H54 (cell line): ENCODE results near the gene SLC6A20.

ENCODE experiments used
- DNase-seq: peaks from one replicate; pipeline ENCODE4 v3.0.0; 2011; ENCODE audit warnings: low spot score, mixed read lengths; ENCODE audit not compliant: insufficient read length
- FAIRE-seq: peaks from 3 replicates; lab custom pipeline; 2011; peaks lifted over from hg19 to GRCh38; lab: Jason Lieb, UNC
- POLR2A ChIP-seq: IDR thresholded peaks from 2 replicates; pipeline ENCODE4 v1.6.1; 2011; ENCODE audit warnings: low read depth, mild to moderate bottlenecking, low read length

SLC6A20 gene

DNA sequence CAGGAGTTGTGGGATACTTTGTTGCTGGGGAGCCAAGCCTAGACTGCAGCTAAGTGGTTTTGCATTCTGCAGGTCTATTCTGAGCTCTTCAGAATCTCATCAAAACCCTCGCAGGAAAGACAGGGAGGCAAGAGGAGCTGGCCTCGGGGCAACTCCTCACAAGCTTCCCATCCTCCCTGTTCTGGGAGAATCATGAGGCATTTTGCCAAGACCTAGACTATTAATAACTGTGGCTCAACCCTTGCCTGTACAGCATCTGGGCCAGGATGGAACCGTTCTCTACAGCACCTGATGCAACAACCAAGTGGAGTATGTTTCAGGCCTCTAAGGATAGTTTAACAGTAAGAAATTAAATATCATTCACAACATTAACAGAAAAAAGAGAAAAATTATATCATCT is 20.2 kb upstream of the SLC6A20 start:
- no peak for TF ChIP-seq POLR2A
- no peak for FAIRE-seq

DNA sequence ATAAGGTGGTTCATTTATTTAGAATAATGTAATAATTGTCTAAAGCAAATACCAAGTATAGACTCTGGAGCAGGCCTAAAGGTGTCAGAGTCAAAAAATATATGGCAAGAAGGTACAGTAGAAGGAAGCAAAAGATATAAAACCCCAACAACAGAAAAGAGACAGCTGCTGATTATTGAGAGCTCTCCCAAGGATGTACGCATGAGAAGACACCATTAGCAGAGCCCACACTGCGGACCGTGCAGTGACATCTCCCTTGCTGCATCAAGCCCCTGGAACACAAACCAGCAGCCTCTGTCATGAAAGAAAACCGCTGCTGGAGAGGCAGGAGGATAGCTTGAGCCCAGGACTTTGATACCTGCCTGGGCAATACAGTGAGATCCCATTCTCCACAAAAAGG is 18.0 kb upstream of the SLC6A20 start:
- no peak for FAIRE-seq

More for the DNA sequence above, 20.2 kb upstream of the SLC6A20 start:
- DNase-seq: no peak

DNA sequence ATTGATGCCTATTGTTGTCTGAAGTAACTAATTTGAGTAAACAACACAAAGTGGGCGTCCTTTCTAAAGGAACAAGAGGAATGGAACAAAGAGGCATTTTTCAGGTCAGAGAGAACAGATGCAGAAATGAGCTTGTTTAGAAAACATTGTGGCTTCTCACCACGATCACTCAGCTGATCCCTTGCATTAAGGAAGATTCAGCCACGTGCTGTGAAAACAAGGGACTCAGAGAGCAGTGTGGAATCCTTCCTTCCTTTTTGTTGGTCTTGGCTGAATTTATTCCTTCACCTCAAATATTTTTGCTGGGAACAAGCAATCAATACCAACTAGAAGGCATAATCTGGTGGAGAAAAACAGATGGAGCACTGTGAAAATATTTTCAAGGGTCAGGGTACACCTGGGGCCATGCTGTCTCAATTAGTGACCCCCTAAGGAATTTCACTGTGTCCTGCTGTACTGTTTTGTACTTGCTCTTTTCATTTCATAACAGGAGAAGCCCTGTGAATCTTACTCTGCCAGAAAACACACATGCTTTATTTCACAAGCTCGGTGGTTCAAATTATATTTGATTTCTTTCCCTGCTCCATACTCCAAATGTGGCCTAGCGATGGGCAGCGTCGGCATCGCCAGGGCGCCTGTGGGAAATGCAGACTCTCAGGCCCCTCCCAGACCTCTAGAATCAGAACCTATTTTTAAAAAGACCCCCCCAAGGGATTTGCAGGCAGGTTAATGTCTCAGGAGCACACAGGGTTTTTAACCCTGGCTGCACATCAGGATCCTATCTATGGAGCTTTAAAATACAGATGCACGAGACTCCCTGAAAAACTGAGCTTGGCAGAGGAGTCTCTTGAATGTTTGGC is 11.6 kb upstream of the SLC6A20 start:
- FAIRE-seq (no peak), DNase-seq (no peak)
- TF ChIP-seq POLR2A: no peak

More for the DNA sequence above, 18.0 kb upstream of the SLC6A20 start:
- TF ChIP-seq POLR2A: no peak
- DNase-seq: no peak

DNA sequence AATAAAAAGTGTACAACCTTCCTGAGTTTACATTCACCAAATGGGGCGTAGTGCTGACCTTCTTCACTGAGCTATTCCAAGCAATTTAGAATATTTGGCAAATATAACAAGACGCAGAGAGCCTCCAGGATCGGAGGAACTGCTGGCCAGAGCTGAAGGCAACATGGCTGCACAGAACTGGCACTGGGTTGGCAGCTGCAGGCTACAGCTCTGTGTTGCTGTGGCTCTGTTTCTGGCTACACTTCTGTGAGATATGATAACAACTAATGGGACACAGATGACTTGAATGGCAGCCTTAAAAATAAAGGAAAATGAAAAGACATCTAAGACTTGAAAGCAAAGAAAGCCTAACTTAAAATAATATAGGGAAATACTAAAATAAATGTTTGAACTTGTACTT is 10.8 kb upstream of the SLC6A20 start:
- TF ChIP-seq POLR2A: no peak
- DNase-seq (no peak), FAIRE-seq (no peak)

DNA sequence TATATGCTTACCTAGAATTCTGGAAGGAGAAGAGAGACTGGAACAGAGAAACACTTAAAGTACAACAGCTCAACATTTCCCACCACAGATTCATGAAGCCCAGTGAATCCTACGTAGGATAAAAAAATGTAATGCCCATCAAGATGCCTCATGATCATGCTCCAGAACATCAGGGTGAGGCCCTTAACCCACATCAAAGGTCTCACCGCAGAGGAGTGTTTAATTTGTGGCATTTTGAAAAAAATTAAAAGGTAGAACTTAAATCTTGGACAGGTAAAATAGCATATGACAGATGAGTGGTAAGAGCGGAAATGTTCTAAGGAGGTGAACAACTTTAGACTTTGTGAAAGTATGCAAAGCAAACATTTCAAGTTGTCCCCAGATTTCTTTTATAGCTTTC is 9.7 kb upstream of the SLC6A20 start:
- no peak for FAIRE-seq
- TF ChIP-seq POLR2A: no peak
- DNase-seq: no peak

DNA sequence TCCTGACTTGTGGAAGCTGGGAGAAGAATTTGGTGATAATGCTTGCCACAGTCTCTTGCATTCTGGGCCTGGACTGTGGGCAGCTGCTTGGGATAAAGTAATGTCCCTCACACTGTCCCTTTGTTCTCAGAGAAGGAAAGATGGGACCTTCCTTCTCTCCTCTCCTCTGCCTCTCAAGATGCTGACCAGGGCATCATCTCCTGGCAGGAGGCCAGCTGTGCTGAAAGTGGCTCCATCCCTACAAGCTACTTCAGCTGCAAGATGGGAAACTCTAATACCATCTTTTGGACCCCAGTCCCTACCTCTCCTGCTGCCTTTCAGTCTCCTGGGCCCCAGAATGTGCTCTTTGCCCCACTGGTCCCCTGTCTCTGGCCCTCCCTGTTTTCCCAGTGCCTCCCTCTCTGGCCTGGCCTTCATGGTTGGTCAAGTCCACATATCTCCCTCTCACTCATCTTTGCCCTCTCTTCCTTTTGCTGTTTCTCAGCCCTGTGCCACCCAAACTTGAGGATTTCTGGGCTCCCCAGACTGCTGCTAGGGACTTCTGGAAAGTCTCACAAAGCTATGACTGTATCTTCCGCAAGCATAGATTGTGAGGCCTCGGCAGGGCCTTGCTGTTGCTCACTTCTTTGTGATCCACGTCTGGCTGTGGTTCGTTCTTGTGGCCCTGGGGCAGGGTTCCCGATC is 7.1 kb upstream of the SLC6A20 start:
- DNase-seq: no peak
- FAIRE-seq: no peak
- TF ChIP-seq POLR2A: no peak

DNA sequence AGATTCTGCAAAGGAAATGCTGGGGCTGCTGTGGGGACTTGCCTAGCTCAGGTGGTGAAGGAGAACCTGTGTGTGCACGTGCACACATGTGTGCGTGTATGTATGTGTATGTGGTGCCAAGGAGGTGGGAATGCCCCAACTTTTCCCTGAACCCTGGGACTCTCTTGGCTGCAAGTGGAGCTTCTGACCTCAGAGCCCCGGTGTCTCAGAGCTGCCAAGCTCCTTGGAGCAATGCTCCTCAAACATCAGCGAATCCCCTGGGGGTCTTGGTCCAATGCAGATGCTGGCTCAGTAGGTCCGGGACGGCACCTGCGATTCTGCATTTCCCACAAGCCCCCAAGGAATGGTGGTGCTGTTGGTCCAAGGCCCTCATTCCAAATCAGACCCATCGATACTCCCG is 5.8 kb upstream of the SLC6A20 start:
- DNase-seq: no peak
- no peak for FAIRE-seq
- no peak for TF ChIP-seq POLR2A

DNA sequence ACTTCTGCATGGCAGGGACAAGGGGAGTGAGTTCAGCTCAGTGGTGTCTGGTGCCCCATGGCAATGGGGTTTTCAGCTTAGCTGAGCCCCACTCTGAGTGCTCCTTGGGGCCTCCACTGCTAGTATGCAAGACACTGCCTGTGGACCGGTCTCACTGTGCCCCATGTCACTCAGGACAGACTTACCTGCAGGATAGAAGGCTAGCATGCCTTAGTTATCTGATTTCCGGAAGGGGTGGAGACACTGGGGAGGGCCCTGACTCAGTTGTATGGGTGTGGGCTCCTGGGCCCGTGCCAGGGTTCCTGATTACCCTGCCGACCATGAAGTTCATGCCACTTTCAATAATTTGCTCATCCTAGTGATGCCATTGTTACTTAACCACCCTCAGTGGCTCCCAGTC is 4.3 kb upstream of the SLC6A20 start:
- TF ChIP-seq POLR2A: no peak
- FAIRE-seq (no peak), DNase-seq (no peak)

DNA sequence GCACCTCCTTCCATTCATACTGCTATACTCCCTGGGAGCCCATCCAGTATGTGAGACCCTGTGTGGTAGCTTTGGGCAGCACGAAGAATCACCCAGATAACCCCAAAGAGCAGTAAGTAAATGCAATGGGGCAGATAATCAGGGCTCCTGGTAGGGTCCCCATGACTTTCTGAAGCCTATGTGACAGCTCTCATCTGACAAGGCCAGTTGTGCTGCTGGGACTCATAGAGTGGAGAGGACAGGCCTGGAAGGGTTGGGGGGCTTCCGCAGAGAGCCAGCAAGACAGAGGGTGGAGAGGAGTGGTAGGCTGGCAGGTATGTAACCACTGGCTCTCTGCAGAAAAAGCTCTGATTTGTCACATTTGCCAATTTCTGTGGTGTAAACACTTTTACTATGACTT is 3.2 kb upstream of the SLC6A20 start:
- no peak for TF ChIP-seq POLR2A
- no peak for FAIRE-seq
- DNase-seq: no peak

DNA sequence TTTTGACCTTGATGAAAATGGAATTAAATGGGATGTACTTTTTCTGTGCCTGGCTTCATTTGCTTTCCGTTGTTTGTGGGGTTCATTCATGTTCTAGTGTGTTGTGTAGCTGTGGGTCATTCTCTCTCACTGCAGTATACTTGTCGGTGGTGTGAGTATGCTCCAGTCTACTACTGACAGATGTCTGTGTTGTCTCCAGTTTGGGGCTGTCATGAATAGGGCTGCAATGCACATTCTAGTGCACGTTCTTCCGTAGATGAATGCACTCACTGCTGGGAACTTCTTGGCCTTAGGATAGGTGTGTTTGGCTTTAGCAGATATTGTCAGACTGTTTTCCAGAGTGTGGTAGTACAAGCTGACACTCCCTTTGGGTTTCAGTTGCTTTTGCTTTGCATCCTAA is 1.7 kb upstream of the SLC6A20 start:
- no peak for TF ChIP-seq POLR2A
- FAIRE-seq: no peak
- no peak for DNase-seq

DNA sequence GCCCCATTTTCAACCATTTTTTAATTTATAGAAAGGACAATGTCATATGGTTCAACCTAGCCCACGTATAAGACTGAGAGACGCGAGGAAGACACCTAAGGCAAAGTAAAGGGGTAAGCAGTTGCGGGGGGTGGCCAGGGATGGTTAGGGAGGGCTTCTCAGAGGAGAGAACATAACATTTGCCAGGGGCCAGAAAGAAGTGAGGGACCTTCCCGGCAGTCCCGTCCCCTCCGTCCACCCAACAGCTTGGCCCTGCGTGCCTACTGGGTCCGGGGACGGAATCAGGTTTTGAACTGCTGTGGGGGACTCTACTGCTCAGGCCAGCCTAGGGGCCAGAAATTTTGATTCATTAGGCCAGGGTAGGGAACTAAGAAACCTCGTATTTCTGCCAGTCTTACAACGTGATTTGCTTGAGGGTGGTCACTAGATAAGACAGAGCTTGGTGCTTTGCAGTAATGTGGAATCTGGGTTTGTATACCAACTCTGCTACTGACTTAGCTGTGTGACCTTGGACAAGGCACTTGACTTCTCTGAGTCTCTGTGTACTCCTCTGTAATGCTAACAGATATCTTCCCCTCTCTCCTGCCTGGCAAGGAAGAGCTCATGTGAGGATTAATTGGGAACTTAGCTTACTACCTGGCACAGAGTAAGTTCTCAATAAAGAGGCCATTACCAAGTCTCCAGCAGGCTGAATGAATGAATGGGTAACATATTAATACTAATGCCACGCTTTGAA is 734 bp upstream of the SLC6A20 start:
- TF ChIP-seq POLR2A: no peak
- DNase-seq (no peak), FAIRE-seq (no peak)

DNA sequence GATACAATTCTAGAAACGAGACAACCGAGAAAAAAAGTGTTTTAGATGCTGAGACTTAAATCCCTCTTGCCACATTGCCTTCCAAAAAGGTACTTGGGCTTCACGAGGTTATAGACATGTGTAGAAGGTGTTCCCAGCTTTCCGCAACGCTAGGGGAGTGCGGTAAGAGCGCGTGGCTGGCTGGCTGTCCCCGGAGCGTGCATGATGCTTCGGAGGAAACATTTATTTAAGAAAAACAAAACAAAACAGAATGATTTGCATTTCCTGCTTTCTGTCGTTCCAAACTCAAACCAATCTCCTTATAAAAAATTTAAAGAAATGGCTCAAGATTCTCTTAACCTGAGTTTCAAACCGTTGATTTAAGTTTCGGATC is 841 bp downstream of the SLC6A20 start:
- DNase-seq (no peak), FAIRE-seq (no peak)
- no peak for TF ChIP-seq POLR2A

DNA sequence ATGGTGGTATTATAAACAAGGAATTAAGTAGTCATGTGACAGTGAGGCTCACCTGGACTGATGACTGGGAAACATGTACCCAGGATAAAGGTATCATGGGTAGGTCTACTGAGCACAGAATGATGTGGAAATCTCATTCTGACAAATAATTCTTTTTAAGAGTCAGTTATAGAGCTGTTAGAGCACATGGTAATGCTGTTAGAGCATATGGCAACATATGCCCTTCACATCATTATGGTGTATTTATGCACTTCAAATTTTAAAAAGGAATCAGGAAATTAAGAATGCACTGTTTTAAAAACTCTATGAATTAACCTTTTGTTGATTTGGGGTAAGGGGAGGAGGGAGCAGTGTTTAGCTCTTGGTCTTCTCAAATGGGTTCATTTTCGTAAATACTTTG is 1.7 kb downstream of the SLC6A20 start:
- FAIRE-seq (no peak), DNase-seq (no peak)
- TF ChIP-seq POLR2A: no peak

DNA sequence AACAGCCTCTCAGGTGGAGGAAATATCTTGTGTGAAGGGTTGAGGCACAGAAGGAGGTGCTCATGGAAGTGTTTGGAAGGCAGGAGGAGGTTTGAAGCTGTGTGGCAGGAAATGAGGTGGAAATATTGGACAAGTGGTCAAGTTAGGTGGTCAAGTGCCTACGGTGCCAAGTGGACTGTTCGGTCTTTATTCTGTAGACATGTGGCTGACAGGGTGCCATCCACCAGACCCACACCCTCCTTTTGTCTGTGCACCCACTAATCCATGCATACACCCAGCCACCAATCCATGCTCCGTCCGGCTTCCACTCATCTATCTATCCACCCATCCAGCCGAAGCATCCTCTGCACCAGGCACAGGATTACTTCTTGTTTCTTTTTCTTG is 2.2 kb downstream of the SLC6A20 start:
- no peak for DNase-seq
- FAIRE-seq: no peak
- no peak for TF ChIP-seq POLR2A

DNA sequence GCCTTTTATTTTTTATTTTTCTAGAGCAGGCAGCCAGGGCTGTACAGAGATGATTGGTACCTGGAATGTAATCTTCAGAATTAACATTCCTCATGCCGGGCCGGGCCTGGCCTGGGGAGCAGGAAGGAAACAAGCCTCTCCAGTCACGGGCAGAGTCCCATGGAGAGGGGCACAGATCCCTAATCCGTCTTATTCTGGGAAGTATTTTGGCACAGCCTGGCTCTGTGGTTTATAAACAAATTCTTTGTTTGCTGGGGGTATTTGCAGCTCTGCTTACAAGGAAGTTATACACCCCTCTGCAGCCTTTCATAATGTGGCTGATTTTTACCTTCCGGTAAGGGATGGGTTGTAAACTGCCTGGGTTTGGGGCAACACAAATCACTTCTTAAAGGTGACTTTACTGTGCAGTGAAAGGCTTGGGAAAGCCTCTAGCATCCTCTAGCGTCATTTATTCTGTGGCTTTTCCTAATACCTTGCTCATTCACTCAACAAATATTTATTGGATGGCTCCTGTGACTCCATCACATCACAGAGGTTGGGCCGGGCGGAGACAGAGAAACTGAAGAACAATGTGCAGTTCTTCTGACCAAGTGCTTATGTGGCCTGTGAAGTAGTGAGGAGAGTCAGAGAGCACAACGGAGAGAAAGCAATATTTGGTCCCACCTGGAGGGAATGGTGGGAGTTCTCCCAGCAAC is 2.7 kb downstream of the SLC6A20 start:
- DNase-seq: no peak
- FAIRE-seq: no peak
- no peak for TF ChIP-seq POLR2A
